IMR-90 (cell line): ENCODE measurements around the gene HAND2. TPM values are rescaled to one million over a fixed set of nuclear protein-coding genes. Genes with fewer than 3 reads are reported as not detected.

Source experiments
- ATAC-seq: fragments of 200-7000 bp; cut with Tn5 transposase; 2 replicates; pipeline ENCODE4 v1.9.1; 2020; ENCODE audit warnings: low read depth, mild to moderate bottlenecking, moderate library complexity
- BruUV-seq: library from RNA; stranded (reverse); fragments of 400-500 nt; replicated peaks from 2 replicates; lab custom pipeline; 2021; lab: Mats Ljungman, UMichigan
- CTCF ChIA-PET: fragments of 300-600 bp; formaldehyde crosslinking; extraction: SDS; loops from one replicate; lab custom pipeline; 2021; ENCODE audit warnings: antibody characterized with exemption; lab: Yijun Ruan, JAX
- POLR2A ChIA-PET: fragments of 300-600 bp; sonication (Branson Sonifier 250); formaldehyde crosslinking; loops from one replicate; lab custom pipeline; 2022; ENCODE audit warnings: antibody characterized with exemption; ENCODE audit not compliant: unreplicated experiment; lab: Charles Lee
- DNase-seq: peaks from one replicate; pipeline ENCODE4 v3.0.0; 2013
- H2AFZ ChIP-seq: replicated peaks from 2 replicates; pipeline ENCODE3; 2013; ENCODE audit warnings: low read length, mild to moderate bottlenecking; ENCODE audit not compliant: poor library complexity
- H2AK5ac ChIP-seq: 2 replicates; pipeline ENCODE4 v1.6.1; 2013; ENCODE audit warnings: low read depth, low read length, inconsistent platforms
- H2AK9ac ChIP-seq: replicated peaks from 2 replicates; pipeline ENCODE3; 2013; ENCODE audit warnings: mild to moderate bottlenecking, low read depth, low read length, moderate library complexity; ENCODE audit not compliant: poor library complexity
- H2BK120ac ChIP-seq: 2 replicates; pipeline ENCODE4 v1.6.1; 2013; ENCODE audit warnings: low read depth, low read length, inconsistent platforms
- H2BK15ac ChIP-seq: 3 replicates; pipeline ENCODE4 v1.6.1; 2013; ENCODE audit warnings: low read depth, low read length, inconsistent platforms
- H2BK20ac ChIP-seq: 2 replicates; pipeline ENCODE4 v1.6.1; 2013; ENCODE audit warnings: low read depth, mild to moderate bottlenecking, inconsistent platforms, low read length, moderate library complexity
- H2BK5ac ChIP-seq: 2 replicates; pipeline ENCODE4 v1.6.1; 2013; ENCODE audit warnings: mild to moderate bottlenecking, low read depth, low read length, inconsistent platforms; ENCODE audit not compliant: poor library complexity, severe bottlenecking
- H3K14ac ChIP-seq: replicated peaks from 2 replicates; pipeline ENCODE4 v1.6.1; 2013; ENCODE audit warnings: low read depth, low read length, inconsistent platforms
- H3K18ac ChIP-seq: 2 replicates; pipeline ENCODE4 v1.6.1; 2013; ENCODE audit warnings: low read depth, low read length, control low read depth
- H3K23ac ChIP-seq: 2 replicates; pipeline ENCODE4 v1.6.1; 2013; ENCODE audit warnings: low read depth, low read length, inconsistent platforms
- H3K27ac ChIP-seq: 2 replicates; pipeline ENCODE4 v1.5.1; 2013; ENCODE audit warnings: mild to moderate bottlenecking, control low read depth, low read length; ENCODE audit not compliant: insufficient read depth
- H3K27me3 ChIP-seq: 2 replicates; pipeline ENCODE4 v1.6.1; 2013; ENCODE audit warnings: low read length; ENCODE audit not compliant: control insufficient read depth, insufficient read depth
- H3K36me3 ChIP-seq: 2 replicates; pipeline ENCODE4 v1.6.1; 2013; ENCODE audit warnings: low read length, mixed read lengths; ENCODE audit not compliant: control insufficient read depth, insufficient read depth
- H3K4ac ChIP-seq: 2 replicates; pipeline ENCODE4 v1.6.1; 2013; ENCODE audit warnings: low read depth, low read length, inconsistent platforms
- H3K4me1 ChIP-seq: 2 replicates; pipeline ENCODE4 v1.6.1; 2013; ENCODE audit warnings: low read length, mixed read lengths; ENCODE audit not compliant: control insufficient read depth, insufficient read depth
- H3K4me2 ChIP-seq: 2 replicates; pipeline ENCODE4 v1.6.1; 2013; ENCODE audit warnings: low read depth, mild to moderate bottlenecking, control low read depth, low read length, moderate library complexity
- H3K4me3 ChIP-seq: 2 replicates; pipeline ENCODE4 v1.5.1; 2013; ENCODE audit warnings: low read depth, mild to moderate bottlenecking, control low read depth, low read length, moderate library complexity; ENCODE audit not compliant: insufficient read depth
- H3K56ac ChIP-seq: 2 replicates; pipeline ENCODE4 v1.6.1; 2013; ENCODE audit warnings: low read length, inconsistent platforms; ENCODE audit not compliant: insufficient read depth; ENCODE audit errors: extremely low read depth
- H3K79me1 ChIP-seq, 2 experiments: 2 replicates each; pipeline ENCODE4 v1.6.1; 2013; ENCODE audit warnings: low read length in 2 of 2, inconsistent platforms in 1 of 2, low read depth in 1 of 2
- H3K9ac ChIP-seq: 2 replicates; pipeline ENCODE4 v1.6.1; 2013; ENCODE audit warnings: low read depth, low read length, control low read depth
- H3K9me1 ChIP-seq: 2 replicates; pipeline ENCODE4 v1.6.1; 2013; ENCODE audit warnings: low read length, inconsistent platforms; ENCODE audit not compliant: insufficient read depth
- H3K9me3 ChIP-seq: 2 replicates; pipeline ENCODE4 v1.6.1; 2013; ENCODE audit warnings: low read length; ENCODE audit not compliant: control insufficient read depth, insufficient read depth
- H4K20me1 ChIP-seq: 2 replicates; pipeline ENCODE4 v1.6.1; 2013; ENCODE audit warnings: low read length, inconsistent platforms; ENCODE audit not compliant: insufficient read depth
- H4K5ac ChIP-seq: 2 replicates; pipeline ENCODE4 v1.6.1; 2013; ENCODE audit warnings: mild to moderate bottlenecking, low read depth, low read length, control low read depth
- H4K8ac ChIP-seq, 2 experiments: 2 replicates each; pipeline ENCODE4 v1.6.1; 2013; ENCODE audit warnings: low read depth in 2 of 2, low read length in 2 of 2, control low read depth in 1 of 2, inconsistent platforms in 1 of 2
- H4K91ac ChIP-seq: 2 replicates; pipeline ENCODE4 v1.6.1; 2013; ENCODE audit warnings: low read depth, low read length, inconsistent platforms; ENCODE audit not compliant: insufficient read depth
- CEBPB ChIP-seq: IDR thresholded peaks from 2 replicates; pipeline ENCODE4 v1.6.1; 2012; ENCODE audit warnings: low read depth, low read length, improper control_type of control experiment
- FOS ChIP-seq: fragments of 150-350 bp; IDR thresholded peaks from 2 replicates; pipeline ENCODE4 v1.6.1; 2016; ENCODE audit warnings: low read depth, low read length
- MAFK ChIP-seq: IDR thresholded peaks from 2 replicates; pipeline ENCODE4 v1.6.1; 2012; ENCODE audit warnings: low read depth, low read length, improper control_type of control experiment
- WGBS, 2 experiments: methylation state at CpG; one replicate each; pipeline versions ENCODE4 v1.1.5 to v1.1.7; 2013; ENCODE audit warnings: missing lambda C conversion rate in 2 of 2; ENCODE audit not compliant: insufficient read length in 1 of 2; ENCODE audit errors: extremely low coverage in 2 of 2; 5-methylcytosine and 5-hydroxymethylcytosine counted together
- dilution Hi-C: fragments of 300-500 bp; cut with HindIII; formaldehyde crosslinking; loops from one replicate; pipeline ENCODE4 v1.14.3; 2018; ENCODE audit warnings: low sequenced_read_pairs; ENCODE audit not compliant: unreplicated experiment
- in situ Hi-C: fragments of 300-500 bp; cut with MboI; formaldehyde crosslinking; loops from 3 replicates; pipeline ENCODE4 v1.14.3; 2019; ENCODE audit warnings: low sequenced_read_pairs, inconsistent platforms, mixed read lengths
- intact Hi-C: fragments of 100-400 bp; cut with micrococcal nuclease; formaldehyde crosslinking; loops from 2 replicates; pipeline ENCODE4 v1.10.0; 2022
- polyA plus RNA-seq, 3 experiments: library from polyadenylated mRNA; depleted of rRNA; stranded (reverse); fragments of >200 nt; gene quantifications; 2 replicates each; pipeline ENCODE4 v1.2.3, GENCODE V29; 2012; ENCODE audit warnings: low replicate concordance in 1 of 3
- total RNA-seq: library from RNA; depleted of rRNA; stranded (reverse); fragments of >200 nt; gene quantifications from 2 replicates; pipeline ENCODE4 v1.2.3, GENCODE V29; 2012
- TF ChIP-seq, protein P1 (sequence below): fragments of 150-350 bp; IDR thresholded peaks from 2 replicates; pipeline ENCODE4 v1.6.1; 2016; ENCODE audit warnings: low read depth, mild to moderate bottlenecking, low read length, moderate library complexity, borderline replicate concordance

Gene HAND2
- total and polyA plus RNA-seq, 2 of the 4 experiments (the other 2 are of a cell fraction): 0.36 to 0.97 TPM

- no peaks in the 10 kb centered on the region for H3K36me3 ChIP-seq
- no peak overlapping the region for H2BK20ac ChIP-seq
- intact Hi-C loops (no loop called here), in situ Hi-C loops (no loop called here), dilution Hi-C loops (no loop called here)
- H2BK15ac ChIP-seq: no peak overlapping the region
- H2BK5ac ChIP-seq: no peak overlapping the region
- H4K20me1 ChIP-seq: no peaks in the 10 kb centered on the region
- H3K27ac ChIP-seq: no peak overlapping the region
- H4K8ac ChIP-seq: no peak overlapping the region
- no peak overlapping the region for H3K56ac ChIP-seq
- H3K4ac ChIP-seq: no peak overlapping the region
- ChIA-PET POLR2A (no interaction called here), CTCF (no interaction called here)
- H3K9me3 ChIP-seq: no peaks in the 10 kb centered on the region
- H3K4me2 ChIP-seq: no peak overlapping the region
- H3K9me1 ChIP-seq: no peaks in the 10 kb centered on the region
- H2AFZ ChIP-seq: no peak overlapping the region
- H3K27me3 ChIP-seq: peaks cover 2% of the 10 kb centered on the region; the same call in 1 of the 2 replicates
- no peaks in the 10 kb centered on the region for H3K79me1 ChIP-seq
- 0 out of 2 replicates have a peak overlapping the region, but pooled peaks have one; percentile 16 for H3K18ac ChIP-seq
- WGBS, 2 experiments: no CpG with 5 or more reads among the region's 1 CpG
- no peak overlapping the region for H4K91ac ChIP-seq
- BruUV-seq: no TSS peak
- H3K14ac ChIP-seq: no peak overlapping the region
- ATAC-seq (no peak), DNase-seq (peak; percentile 39)
- TF ChIP-seq, protein P1, sequence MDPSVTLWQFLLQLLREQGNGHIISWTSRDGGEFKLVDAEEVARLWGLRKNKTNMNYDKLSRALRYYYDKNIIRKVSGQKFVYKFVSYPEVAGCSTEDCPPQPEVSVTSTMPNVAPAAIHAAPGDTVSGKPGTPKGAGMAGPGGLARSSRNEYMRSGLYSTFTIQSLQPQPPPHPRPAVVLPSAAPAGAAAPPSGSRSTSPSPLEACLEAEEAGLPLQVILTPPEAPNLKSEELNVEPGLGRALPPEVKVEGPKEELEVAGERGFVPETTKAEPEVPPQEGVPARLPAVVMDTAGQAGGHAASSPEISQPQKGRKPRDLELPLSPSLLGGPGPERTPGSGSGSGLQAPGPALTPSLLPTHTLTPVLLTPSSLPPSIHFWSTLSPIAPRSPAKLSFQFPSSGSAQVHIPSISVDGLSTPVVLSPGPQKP: no peak
- TF ChIP-seq FOS (no peak), MAFK (no peak), CEBPB (no peak)
- no peak overlapping the region for H3K4me3 ChIP-seq
- no peak overlapping the region for H2AK9ac ChIP-seq
- H3K9ac ChIP-seq: no peak overlapping the region
- H3K23ac ChIP-seq: no peak overlapping the region
- H2BK120ac ChIP-seq: no peak overlapping the region
- H3K4me1 ChIP-seq: peaks cover 10% of the 10 kb centered on the region
- no peak overlapping the region for H2AK5ac ChIP-seq
- H4K5ac ChIP-seq: no peak overlapping the region; the same call in 1 of the 2 replicates
These were observed 44.9 kb downstream of the HAND2 start for GRCh38 chr4:173485164-173485563.
